ENCODE results near the gene PAQR5.

GRCh38 chr15:69316291-69316690 is 17.6 kb downstream of the PAQR5 start:
- TF ChIP-seq CTCF (IDR thresholded peaks at IDR 0.05; ENCODE audit: insufficient read depth, low read length, poor library complexity, severe bottlenecking): no peak
- no peak for TF ChIP-seq EZH2phosphoT487 (conservative IDR thresholded peaks at IDR 0.05; ENCODE audit: low read length)
